Bronchus fibroblast of lung (primary cell): ENCODE measurements around the gene LDHB. TPM values are rescaled to one million over a fixed set of nuclear protein-coding genes. Genes with fewer than 3 reads are reported as not detected.

Experiments
- total RNA-seq: library from RNA; depleted of rRNA; stranded (reverse); fragments of >200 nt; gene quantifications from 2 replicates; pipeline ENCODE4 v1.2.3, GENCODE V29; 2015

Gene LDHB
- 713 and 802 TPM in 2 replicates for total RNA-seq

GRCh38 chr12:21657326-21658077 lies at the start of gene LDHB:
LDHB (minus strand) TSS chr12:21657842; CDS start chr12:21654671, 3,171 bp downstream.

GRCh38 chr12:21604245-21605101 lies 53.2 kb downstream of the LDHB start, which contains the start of gene GYS2:
GYS2 (minus strand) TSS chr12:21604847; CDS start chr12:21604592, 255 bp downstream.

Other genes with a start within 250 kb of the LDHB start
- gene PYROXD1, start 220.2 kb downstream of the LDHB start, total RNA-seq, result 10.4 and 14.5 TPM in 2 replicates
- gene RECQL, start 156.2 kb downstream of the LDHB start, total RNA-seq, result 69.6 and 81.7 TPM in 2 replicates
- gene GOLT1B, start 156.1 kb downstream of the LDHB start, total RNA-seq, result 38.8 and 51.1 TPM in 2 replicates
- gene SPX, start 131.5 kb downstream of the LDHB start, total RNA-seq, result 1.2 TPM in 2 replicates
- gene GYS2, start 53.0 kb downstream of the LDHB start, total RNA-seq, result not detected in 2 replicates
- 1.6 and 2.2 TPM in 2 replicates for gene KCNJ8, start 116.9 kb upstream of the LDHB start, total RNA-seq